ENCODE measurements around the gene EZR. TPM values are rescaled to one million over a fixed set of nuclear protein-coding genes. Genes with fewer than 3 reads are reported as not detected.

Gene EZR
- total RNA-seq, 4 donors from 2014 or later, result 88.0 to 190 (median 177) TPM

- H3K27ac ChIP-seq, result no peak overlapping the region
- H3K27me3 ChIP-seq, result no peaks in the 10 kb centered on the region
- H3K36me3 ChIP-seq, result peaks cover 11 to 96% of the 10 kb centered on the region in 2 donors
- H3K9me3 ChIP-seq, result no peaks in the 10 kb centered on the region
- H3K4me1 ChIP-seq, result peaks cover 0 to 11% (median 0%) of the 10 kb centered on the region in 3 donors
- TF ChIP-seq EP300 (IDR thresholded peaks at IDR 0.05) (no peak), POLR2AphosphoS5 (IDR thresholded peaks at IDR 0.05) (no peak), CTCF (IDR thresholded peaks at IDR 0.05) (no peak), POLR2A (IDR thresholded peaks at IDR 0.05) (no peak)
- no peak overlapping the region for H3K4me3 ChIP-seq
- 76 to 87% methylated on average over 5 to 8 of the region's 12 CpGs for WGBS, 2 donors (ENCODE audit: low coverage in 1 of 2)
- ATAC-seq, result no peak
Measured at GRCh38 chr6:158785036-158785435, 34.1 kb downstream of the EZR start.

DNA sequence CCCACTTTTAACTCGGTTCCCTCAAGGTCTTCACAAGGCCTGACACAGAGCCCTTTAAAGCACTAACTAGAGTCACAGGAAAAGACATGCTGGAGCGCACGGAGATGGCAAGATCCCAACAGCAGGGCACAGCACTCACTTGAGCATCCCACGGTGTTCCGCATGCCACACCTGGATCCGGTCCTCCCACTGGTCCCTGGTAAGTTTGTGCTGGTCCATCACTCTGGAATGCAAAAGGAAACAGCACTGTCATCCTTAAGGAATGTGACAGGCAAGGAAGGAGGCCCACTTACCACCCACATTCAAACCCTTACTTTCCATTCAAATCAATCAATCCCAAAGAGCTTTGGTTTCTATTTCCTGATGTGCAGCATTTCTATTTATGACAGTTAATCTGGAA lies 34.7 kb downstream of the EZR start:
- TF ChIP-seq EP300 (IDR thresholded peaks at IDR 0.05) (no peak), CTCF (IDR thresholded peaks at IDR 0.05) (no peak), POLR2A (IDR thresholded peaks at IDR 0.05) (no peak), POLR2AphosphoS5 (IDR thresholded peaks at IDR 0.05) (no peak)
- H3K36me3 ChIP-seq, result peaks cover 11 to 100% of the 10 kb centered on the region in 2 donors
- 86 to 100% methylated on average over 1 to 6 of the region's 6 CpGs for WGBS, 2 donors (ENCODE audit: low coverage in 1 of 2)

DNA sequence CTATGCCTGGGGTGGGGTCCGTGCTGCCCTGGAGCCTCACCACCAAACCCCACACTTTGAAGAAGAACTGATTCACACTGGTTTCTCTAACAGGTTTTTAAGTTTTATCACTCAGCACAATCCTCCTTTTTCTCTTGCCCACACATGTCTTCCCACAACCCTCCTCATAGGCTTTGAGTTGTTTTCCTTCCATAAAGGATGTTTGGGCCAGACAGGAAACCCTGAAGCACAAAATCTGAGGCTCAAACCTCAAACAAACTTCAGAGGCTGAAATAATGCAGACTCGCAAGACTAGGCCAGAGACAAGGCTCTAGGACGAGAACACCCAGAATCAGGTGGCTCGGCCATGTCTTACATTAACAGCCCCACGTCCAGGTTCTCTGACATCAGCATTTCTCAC lies 35.3 kb downstream of the EZR start:
- H3K9me3 ChIP-seq, result no peaks in the 10 kb centered on the region
- no peaks in the 10 kb centered on the region for H3K27me3 ChIP-seq
- peaks cover 11 to 100% of the 10 kb centered on the region in 2 donors for H3K36me3 ChIP-seq
- H3K4me3 ChIP-seq, result no peak overlapping the region
- TF ChIP-seq EP300 (IDR thresholded peaks at IDR 0.05), result no peak
- no peak for ATAC-seq
- WGBS, 2 donors (ENCODE audit: low coverage in 1 of 2), result 87 to 93% methylated on average over 4 to 5 of the region's 5 CpGs
- H3K4me1 ChIP-seq, result no peaks in the 10 kb centered on the region
- H3K27ac ChIP-seq, result no peak overlapping the region

More for the DNA sequence above, 34.7 kb downstream of the EZR start:
- no peak for ATAC-seq
- Histone ChIP-seq H3K27ac (no peak overlapping the region), H3K4me3 (no peak overlapping the region), H3K27me3 (no peaks in the 10 kb centered on the region), H3K9me3 (no peaks in the 10 kb centered on the region), H3K4me1 (peaks cover 0 to 6% (median 0%) of the 10 kb centered on the region in 3 donors)

GRCh38 chr6:158783167-158783450 lies 36.1 kb downstream of the EZR start:
- 94% methylated on average over 3 of the region's 4 CpGs; no CpG with 5 or more reads in 1 of the 2 donors for WGBS, 2 donors (ENCODE audit: low coverage in 1 of 2)
- Histone ChIP-seq H3K4me3 (no peak overlapping the region), H3K4me1 (no peaks in the 10 kb centered on the region), H3K27ac (no peak overlapping the region), H3K27me3 (no peaks in the 10 kb centered on the region), H3K36me3 (peaks cover 8 to 100% of the 10 kb centered on the region in 2 donors), H3K9me3 (no peaks in the 10 kb centered on the region)
- TF ChIP-seq CTCF (IDR thresholded peaks at IDR 0.05) (no peak), EP300 (IDR thresholded peaks at IDR 0.05) (no peak), POLR2AphosphoS5 (IDR thresholded peaks at IDR 0.05) (no peak), POLR2A (IDR thresholded peaks at IDR 0.05) (no peak)
- ATAC-seq, result no peak

GRCh38 chr6:158782432-158783166 lies 36.6 kb downstream of the EZR start:
- Histone ChIP-seq H3K27ac (no peak overlapping the region), H3K4me3 (no peak overlapping the region), H3K4me1 (no peaks in the 10 kb centered on the region), H3K36me3 (peaks cover 8 to 100% of the 10 kb centered on the region in 2 donors), H3K27me3 (no peaks in the 10 kb centered on the region), H3K9me3 (no peaks in the 10 kb centered on the region)
- TF ChIP-seq POLR2AphosphoS5 (IDR thresholded peaks at IDR 0.05), result no peak
- TF ChIP-seq EP300 (IDR thresholded peaks at IDR 0.05), result no peak
- no peak for TF ChIP-seq POLR2A (IDR thresholded peaks at IDR 0.05)
- no peak for TF ChIP-seq CTCF (IDR thresholded peaks at IDR 0.05)
- ATAC-seq, result no peak
- WGBS, 2 donors (ENCODE audit: low coverage in 1 of 2), result 68 to 92% methylated on average over 4 to 8 of the region's 11 CpGs
